H7 (cell line): ENCODE measurements around the gene MAP1B. TPM values are rescaled to one million over a fixed set of nuclear protein-coding genes. Genes with fewer than 3 reads are reported as not detected.

Experiments
- DNase-seq: peaks from one replicate; pipeline ENCODE4 v3.0.0; 2012
- H3K27me3 ChIP-seq: 2 replicates; pipeline ENCODE4 v1.6.0; 2011; ENCODE audit warnings: mild to moderate bottlenecking, low read length; ENCODE audit not compliant: control insufficient read depth, insufficient read depth
- H3K36me3 ChIP-seq: replicated peaks from 2 replicates; pipeline ENCODE4 v1.5.1; 2011; ENCODE audit warnings: low read length; ENCODE audit not compliant: control insufficient read depth, insufficient read depth
- H3K4me3 ChIP-seq: 2 replicates; pipeline ENCODE4 v1.5.1; 2011; ENCODE audit warnings: low read depth, mild to moderate bottlenecking, control low read depth, low read length, moderate library complexity; ENCODE audit not compliant: insufficient read depth
- total RNA-seq: library from RNA; depleted of rRNA; stranded (reverse); fragments of >200 nt; shearing (Covaris generic); gene quantifications from 2 replicates; pipeline ENCODE4 v1.2.3, GENCODE V29; 2014

The MAP1B gene
- total RNA-seq, 1 experiment from 2014 or later: 31.1 TPM

DNA sequence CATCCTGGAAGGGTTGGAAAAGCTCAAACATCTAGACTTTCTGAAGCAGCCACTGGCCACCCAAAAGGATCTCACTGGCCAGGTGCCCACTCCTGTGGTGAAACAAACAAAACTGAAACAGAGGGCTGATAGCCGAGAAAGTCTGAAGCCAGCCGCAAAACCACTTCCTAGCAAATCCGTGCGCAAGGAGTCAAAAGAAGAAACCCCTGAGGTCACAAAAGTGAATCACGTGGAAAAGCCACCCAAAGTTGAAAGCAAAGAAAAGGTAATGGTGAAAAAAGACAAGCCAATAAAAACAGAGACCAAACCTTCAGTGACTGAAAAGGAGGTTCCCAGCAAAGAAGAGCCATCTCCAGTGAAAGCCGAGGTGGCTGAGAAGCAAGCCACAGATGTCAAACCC, 87.6 kb downstream of the MAP1B start:
- no peaks in the 10 kb centered on the region for H3K27me3 ChIP-seq
- no peak for DNase-seq
- H3K4me3 ChIP-seq: no peak overlapping the region
- H3K36me3 ChIP-seq: peaks cover 23% of the 10 kb centered on the region

DNA sequence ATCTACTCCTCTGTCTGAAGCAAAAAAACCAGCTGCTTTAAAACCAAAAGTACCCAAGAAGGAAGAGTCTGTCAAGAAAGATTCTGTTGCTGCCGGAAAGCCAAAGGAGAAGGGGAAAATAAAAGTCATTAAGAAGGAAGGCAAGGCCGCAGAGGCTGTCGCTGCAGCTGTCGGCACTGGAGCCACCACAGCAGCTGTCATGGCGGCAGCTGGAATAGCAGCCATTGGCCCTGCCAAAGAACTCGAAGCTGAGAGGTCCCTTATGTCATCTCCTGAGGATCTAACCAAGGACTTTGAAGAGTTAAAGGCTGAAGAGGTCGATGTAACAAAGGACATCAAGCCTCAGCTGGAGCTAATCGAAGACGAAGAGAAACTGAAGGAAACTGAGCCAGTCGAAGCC, 88.3 kb downstream of the MAP1B start:
- DNase-seq: no peak
- H3K36me3 ChIP-seq: peaks cover 26% of the 10 kb centered on the region
- H3K4me3 ChIP-seq: no peak overlapping the region

DNA sequence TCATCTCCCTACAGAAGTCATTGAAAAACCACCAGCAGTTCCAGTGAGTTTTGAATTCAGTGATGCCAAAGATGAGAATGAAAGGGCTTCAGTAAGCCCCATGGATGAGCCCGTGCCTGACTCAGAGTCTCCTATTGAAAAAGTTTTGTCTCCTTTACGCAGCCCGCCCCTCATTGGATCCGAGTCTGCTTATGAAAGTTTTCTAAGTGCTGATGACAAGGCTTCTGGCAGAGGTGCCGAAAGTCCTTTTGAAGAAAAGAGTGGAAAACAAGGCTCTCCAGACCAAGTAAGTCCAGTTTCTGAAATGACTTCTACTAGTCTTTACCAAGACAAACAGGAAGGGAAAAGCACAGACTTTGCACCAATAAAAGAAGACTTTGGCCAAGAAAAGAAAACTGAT, 90.1 kb downstream of the MAP1B start:
- no peaks in the 10 kb centered on the region for H3K27me3 ChIP-seq
- no peak for DNase-seq
- H3K4me3 ChIP-seq: no peak overlapping the region
- H3K36me3 ChIP-seq: peaks cover 26% of the 10 kb centered on the region

More for the DNA sequence above, 88.3 kb downstream of the MAP1B start:
- no peaks in the 10 kb centered on the region for H3K27me3 ChIP-seq

DNA sequence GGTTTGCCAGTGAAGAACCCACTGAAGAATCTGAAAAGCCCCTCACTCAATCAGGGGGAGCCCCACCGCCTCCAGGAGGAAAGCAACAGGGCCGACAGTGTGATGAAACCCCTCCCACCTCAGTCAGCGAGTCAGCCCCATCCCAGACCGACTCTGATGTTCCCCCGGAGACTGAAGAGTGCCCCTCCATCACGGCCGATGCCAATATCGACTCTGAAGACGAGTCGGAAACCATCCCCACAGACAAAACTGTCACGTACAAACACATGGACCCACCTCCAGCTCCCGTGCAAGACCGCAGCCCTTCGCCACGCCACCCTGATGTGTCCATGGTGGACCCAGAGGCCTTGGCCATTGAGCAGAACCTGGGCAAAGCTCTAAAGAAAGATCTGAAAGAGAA, 92.4 kb downstream of the MAP1B start:
- H3K27me3 ChIP-seq: no peaks in the 10 kb centered on the region
- H3K36me3 ChIP-seq: peaks cover 28% of the 10 kb centered on the region

DNA sequence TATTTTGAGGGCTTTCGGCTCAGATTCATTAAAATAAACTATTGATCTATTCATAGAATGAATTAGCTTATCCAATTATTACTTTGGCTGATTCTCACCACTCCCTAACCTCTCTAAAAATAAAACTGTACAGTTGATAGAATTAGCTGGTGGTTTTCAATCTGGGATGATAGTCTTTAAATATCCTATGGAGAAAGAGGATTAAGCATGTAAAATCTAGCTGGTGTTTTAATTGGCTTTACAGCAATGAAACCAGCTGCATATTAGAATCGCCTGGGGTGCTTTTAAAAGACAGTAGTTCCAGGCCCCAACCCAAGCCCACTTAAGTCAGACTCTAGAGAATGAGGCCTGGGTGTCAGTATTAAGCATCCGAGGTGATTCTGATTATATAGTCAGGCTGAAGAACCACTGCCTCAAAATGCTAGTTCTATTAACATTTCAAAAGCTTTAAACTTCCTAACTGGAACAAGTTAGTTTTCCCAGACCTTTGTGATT, 95.1 kb downstream of the MAP1B start:
- Histone ChIP-seq H3K4me3 (no peak overlapping the region), H3K36me3 (peaks cover 29% of the 10 kb centered on the region), H3K27me3 (no peaks in the 10 kb centered on the region)
- no peak for DNase-seq

More for the DNA sequence above, 92.4 kb downstream of the MAP1B start:
- no peak for DNase-seq
- no peak overlapping the region for H3K4me3 ChIP-seq

DNA sequence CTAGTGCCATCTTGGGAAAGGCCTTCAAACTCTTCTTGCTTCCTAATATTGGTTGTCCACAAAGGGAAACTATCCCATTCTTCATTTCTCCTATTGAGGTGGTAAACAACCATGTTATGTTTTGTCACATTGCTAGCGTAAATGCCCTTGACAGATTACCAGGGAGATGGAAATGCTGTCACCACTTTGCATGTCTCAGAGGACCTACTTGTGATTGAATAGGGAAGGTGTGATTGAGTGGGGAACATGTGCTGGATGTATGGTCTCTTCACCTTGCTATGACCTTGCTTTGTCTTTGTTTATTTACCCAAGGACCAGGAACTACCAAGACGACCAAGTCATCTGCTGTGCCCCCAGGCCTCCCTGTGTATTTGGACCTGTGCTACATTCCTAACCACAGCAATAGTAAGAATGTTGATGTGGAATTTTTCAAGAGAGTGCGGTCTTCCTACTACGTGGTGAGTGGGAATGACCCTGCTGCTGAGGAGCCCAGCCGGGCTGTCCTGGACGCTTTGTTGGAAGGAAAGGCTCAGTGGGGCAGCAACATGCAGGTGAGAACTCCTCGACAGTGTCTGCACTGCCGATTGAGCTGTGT, 96.1 kb downstream of the MAP1B start:
- no peak overlapping the region for H3K4me3 ChIP-seq
- peaks cover 22% of the 10 kb centered on the region for H3K36me3 ChIP-seq
- H3K27me3 ChIP-seq: no peaks in the 10 kb centered on the region
- DNase-seq: no peak

DNA sequence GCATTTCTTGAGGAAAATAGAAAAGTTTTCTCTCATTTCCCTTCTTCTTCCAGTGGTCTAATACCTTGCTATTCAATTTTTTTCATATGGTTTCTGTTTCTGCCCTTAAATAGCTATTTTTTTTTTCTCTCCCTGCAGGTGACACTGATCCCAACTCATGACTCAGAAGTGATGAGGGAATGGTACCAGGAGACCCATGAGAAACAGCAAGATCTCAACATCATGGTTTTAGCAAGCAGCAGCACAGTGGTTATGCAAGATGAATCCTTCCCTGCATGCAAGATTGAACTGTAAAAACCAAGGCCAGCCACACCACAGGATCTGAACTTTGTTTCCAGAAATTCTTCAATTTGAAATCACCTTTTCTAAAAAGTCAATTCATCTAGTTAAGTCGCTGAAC, 97.7 kb downstream of the MAP1B start:
- Histone ChIP-seq H3K36me3 (peaks cover 20% of the 10 kb centered on the region), H3K4me3 (no peak overlapping the region), H3K27me3 (no peaks in the 10 kb centered on the region)
- no peak for DNase-seq

DNA sequence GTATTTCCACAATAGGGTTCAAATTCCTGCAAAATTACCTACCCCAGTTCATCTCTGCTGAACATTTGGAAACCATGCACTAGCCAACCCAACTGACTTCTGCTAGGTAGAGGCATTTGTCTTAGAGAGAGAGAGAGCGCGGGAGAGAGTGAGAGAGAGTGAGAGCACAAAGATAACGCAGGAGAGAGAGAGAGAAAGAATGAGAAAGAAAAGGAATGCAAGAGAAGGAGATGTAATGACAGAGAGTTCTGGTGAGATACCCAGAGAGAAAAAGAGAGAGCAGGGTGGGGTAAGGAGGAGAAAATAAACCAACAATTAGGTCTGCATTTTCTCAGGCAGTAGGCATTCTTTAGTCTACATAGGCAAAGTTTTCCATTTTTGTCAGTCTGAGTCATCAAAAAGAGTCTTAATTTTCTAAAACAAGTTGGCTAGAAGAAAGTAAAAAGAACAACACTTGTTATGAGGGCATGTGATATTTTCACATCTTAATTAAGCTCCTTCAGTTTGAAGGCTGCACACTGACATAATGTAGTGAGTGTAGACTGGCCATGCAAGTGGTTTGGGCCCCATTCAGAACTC, 98.2 kb downstream of the MAP1B start:
- DNase-seq: no peak
- Histone ChIP-seq H3K36me3 (peaks cover 17% of the 10 kb centered on the region), H3K27me3 (no peaks in the 10 kb centered on the region), H3K4me3 (no peak overlapping the region)

DNA sequence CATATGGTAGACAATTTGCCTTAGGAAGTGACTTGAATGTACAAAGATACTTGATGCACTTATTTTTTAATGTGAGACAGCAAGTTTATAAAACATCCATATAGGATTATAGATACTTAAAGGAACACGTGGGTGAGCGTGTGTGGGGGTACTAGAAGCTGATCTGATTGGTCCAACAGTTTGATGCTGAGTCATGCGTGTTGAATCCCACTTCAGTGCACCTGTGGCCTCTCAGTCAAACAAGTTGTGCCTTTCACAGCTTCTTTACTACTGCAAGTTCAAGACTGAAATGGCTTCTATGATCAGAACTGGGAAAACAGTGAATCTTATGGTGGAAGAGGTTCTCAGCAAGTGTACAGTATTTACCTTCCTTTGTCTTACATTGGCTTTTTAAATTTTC, 98.9 kb downstream of the MAP1B start:
- H3K36me3 ChIP-seq: peaks cover 17% of the 10 kb centered on the region

DNA sequence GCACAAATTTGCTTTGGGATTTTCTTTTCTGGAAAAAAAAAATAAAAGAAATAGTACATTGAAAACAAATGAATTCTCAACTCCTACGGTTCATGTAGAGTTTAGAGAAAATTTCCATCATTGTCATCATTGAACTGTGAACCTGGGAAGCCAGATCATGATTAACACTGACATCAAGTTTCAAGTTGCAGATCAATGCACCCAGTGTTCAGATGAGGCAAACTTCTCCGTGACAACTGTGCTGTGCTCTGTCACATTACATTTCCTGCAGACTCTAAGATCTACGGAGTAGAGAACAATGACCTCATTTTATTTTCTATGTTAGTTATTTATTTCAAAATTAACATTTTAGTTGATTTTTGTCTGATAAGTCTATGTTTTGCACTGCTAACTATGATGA, 99.7 kb downstream of the MAP1B start:
- DNase-seq: no peak
- H3K27me3 ChIP-seq: no peaks in the 10 kb centered on the region
- no peak overlapping the region for H3K4me3 ChIP-seq
- H3K36me3 ChIP-seq: peaks cover 17% of the 10 kb centered on the region

More for the DNA sequence above, 98.9 kb downstream of the MAP1B start:
- H3K4me3 ChIP-seq: no peak overlapping the region
- DNase-seq: no peak
- H3K27me3 ChIP-seq: no peaks in the 10 kb centered on the region

DNA sequence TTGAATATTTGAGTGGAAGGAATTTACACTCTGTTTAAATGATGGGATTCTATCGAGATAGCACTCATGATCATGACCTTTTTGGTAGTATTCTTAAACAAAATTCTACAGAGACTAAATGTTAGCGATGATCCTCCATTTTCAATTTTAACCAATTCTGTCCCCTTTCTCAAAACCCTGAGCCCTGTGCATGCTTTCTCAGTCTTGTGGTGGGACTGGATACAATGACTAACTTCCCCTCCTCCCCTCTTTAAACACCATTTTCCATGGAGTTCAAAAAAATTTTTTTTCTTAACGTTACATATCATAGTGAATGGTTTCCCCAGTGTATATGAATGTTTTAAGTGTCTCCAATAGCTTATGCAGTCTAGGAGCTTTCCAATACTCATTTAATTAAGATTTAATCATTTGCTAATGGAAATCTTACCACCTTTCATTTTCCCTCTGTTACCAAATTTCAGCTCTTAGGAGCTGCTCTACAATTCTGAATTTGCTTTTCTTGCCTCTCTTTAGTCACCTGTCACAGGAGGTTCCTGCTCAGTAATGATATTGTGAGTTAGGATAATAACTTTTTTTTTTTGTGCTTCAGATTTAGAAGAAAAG, 101.2 kb downstream of the MAP1B start:
- Histone ChIP-seq H3K27me3 (no peaks in the 10 kb centered on the region), H3K4me3 (no peak overlapping the region), H3K36me3 (peaks cover 15% of the 10 kb centered on the region)
- no peak for DNase-seq

DNA sequence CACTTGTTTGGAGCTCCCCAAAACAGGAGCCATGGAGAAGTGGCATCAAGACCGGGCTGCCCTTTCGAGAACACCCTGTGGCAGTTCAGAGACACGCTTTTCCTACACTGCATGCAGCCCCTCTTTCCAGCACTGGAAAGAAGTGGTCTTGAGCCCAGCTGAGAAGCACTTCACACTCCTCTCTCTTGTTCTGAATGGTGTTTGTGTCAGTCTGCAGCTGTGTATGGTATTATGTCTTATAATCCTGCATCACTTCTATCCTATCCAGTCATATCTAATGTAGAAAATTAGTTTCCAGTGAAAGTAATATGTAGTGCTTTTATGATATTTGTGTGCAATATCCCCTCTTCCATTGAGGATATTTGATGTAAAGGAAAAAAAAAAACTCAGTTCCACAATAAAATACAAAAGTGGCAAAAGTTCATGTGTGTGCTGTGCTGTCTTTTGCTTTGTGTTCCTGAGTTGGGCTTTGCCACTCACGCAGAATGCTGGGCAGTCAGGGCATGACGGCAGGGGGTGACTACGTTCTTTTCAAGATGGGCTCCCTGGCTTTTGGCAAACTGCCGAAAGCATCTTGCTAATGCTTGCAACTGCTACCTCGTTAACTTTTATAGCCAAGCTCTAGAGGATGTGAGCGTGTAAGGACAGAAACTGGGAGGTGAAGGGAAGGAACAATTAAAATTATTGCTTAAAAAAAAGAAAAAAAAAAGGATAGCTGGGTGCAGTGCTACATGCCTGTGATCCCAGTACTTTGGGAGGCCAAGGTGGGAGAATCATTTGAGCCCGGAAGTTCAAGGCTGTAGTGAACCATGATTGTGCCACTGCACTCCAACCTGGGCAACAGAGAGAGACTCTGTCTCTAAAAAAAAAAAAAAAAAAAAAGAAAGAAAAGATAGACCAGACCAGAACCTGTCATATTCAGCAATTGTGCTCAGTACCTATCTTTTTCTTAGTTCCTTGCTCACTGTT, 102.2 kb downstream of the MAP1B start:
- no peak overlapping the region for H3K4me3 ChIP-seq
- H3K36me3 ChIP-seq: peaks cover 9% of the 10 kb centered on the region
- no peak for DNase-seq
- H3K27me3 ChIP-seq: no peaks in the 10 kb centered on the region

DNA sequence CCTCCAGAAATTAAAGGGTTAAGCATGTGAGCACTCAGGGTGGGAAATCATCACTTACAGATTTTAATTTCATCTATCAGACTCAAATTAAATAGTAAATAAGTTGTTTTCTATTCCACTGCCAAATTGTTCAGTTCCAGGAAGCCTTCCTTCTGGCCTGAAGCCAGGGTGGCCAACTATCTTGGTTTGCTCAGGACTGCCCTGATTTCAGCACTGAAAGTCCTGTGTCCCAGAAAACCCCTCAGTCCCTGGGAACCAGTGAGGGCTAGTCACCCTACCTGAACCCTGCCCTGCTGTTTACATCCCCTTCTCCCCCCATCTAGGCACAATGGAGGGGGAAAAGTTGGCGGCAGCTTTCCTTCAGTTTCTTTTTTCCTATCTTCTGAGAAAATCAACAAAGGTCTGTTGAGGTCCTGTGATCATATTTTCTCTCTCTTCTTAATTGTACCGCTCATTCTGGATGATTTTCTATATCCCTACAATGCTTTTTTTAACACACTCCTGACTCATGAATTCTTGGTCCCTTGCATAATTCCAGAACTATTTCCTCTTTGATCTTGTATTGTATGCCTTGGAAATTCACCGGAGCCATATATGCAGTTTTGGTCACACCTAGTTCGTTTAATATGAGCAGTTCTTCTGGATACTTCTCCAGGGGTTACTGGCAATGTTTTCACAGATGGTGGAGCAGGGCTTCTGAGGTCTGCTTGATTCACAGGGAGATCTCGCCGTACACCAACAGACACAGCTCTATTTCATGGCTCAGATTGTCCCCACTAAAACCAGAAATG, 103.8 kb downstream of the MAP1B start:
- Histone ChIP-seq H3K36me3 (peaks cover 1% of the 10 kb centered on the region; the same call in 1 of the 2 replicates), H3K27me3 (no peaks in the 10 kb centered on the region), H3K4me3 (no peak overlapping the region)
- DNase-seq: no peak

DNA sequence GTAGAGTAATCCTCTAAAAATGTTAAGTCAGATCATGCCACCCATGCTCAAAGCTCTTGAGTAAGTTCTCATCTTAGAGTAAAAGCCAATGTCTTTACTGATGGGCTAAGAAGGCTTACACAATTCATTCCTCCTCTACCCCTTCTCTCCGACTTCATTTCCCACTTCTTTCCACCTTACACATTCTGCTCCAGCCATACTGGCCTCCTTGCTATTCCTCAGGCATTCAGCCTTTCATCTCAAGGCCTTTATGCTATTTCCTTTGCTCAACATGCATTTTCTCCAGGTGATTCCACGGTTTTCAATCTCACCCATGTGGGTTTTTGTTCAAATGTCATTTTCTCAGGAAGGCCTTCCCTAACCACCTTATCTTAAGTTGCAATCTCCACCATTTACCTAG, 104.9 kb downstream of the MAP1B start:
- no peak overlapping the region for H3K4me3 ChIP-seq
- H3K27me3 ChIP-seq: no peaks in the 10 kb centered on the region
- no peak for DNase-seq
- H3K36me3 ChIP-seq: no peaks in the 10 kb centered on the region
